ENCODE results near the gene CD52.

DNA sequence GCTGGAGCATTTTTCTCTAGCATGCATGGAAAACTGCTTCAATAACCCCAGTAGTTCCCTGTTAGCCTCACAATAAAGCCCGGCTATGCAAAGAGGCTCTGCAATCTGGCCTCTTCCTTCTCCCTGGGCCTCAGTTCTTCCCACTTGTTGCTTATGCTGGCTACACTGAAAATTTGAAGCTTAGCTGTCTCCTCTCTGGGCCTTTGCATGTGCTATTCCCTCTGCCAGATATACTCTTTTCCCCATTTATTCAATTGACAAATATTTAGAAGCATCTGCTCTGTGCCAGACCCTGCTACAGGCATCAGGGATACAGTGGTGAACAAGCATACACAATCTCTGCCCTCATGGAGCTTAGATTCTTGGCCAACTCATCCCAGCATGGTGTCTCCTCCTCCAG, 20.9 kb downstream of the CD52 start:
- no peak for TF ChIP-seq CTCF (IDR thresholded peaks at IDR 0.05)
- TF ChIP-seq POLR2AphosphoS5 (IDR thresholded peaks at IDR 0.05; ENCODE audit: low read depth, low read length) = no peak
- no peak for TF ChIP-seq SIN3A (IDR thresholded peaks at IDR 0.05; ENCODE audit: borderline replicate concordance, insufficient read depth, low read depth, low read length)
- no peak for TF ChIP-seq REST (IDR thresholded peaks at IDR 0.05; ENCODE audit: insufficient read depth in 1 of 2, low read depth in 2 of 2, low read length in 1 of 2)

All from Panc1 (cell line).